ENCODE results near the gene KLHL7.

Gene KLHL7

GRCh38 chr7:23093111-23093510 is 12.5 kb upstream of the KLHL7 start:
- TF ChIP-seq POLR2AphosphoS5 (IDR thresholded peaks at IDR 0.05; ENCODE audit: low read depth, low read length) (no peak), TAF1 (IDR thresholded peaks at IDR 0.05; ENCODE audit: borderline replicate concordance, low read depth, low read length) (no peak), POLR2A (IDR thresholded peaks at IDR 0.05; ENCODE audit: low read depth, low read length) (no peak)
- DNase-seq (ENCODE audit: insufficient read length) (no peak), FAIRE-seq (no peak)

- TF ChIP-seq POLR2AphosphoS5 (IDR thresholded peaks at IDR 0.05; ENCODE audit: low read depth, low read length): no peak
- TF ChIP-seq TAF1 (IDR thresholded peaks at IDR 0.05; ENCODE audit: borderline replicate concordance, low read depth, low read length): no peak
- no peak for TF ChIP-seq POLR2A (IDR thresholded peaks at IDR 0.05; ENCODE audit: low read depth, low read length)
- DNase-seq (ENCODE audit: insufficient read length) (no peak), FAIRE-seq (no peak)
Measured at GRCh38 chr7:23093546-23093945, 12.0 kb upstream of the KLHL7 start.

GRCh38 chr7:23096518-23097290 is 8.9 kb upstream of the KLHL7 start:
- no peak for DNase-seq (ENCODE audit: insufficient read length)
- no peak for FAIRE-seq
- TF ChIP-seq TAF1 (IDR thresholded peaks at IDR 0.05; ENCODE audit: borderline replicate concordance, low read depth, low read length): no peak

GRCh38 chr7:23098029-23098428 is 7.6 kb upstream of the KLHL7 start:
- no peak for FAIRE-seq

GRCh38 chr7:23098460-23098859 is 7.1 kb upstream of the KLHL7 start:
- TF ChIP-seq POLR2AphosphoS5 (IDR thresholded peaks at IDR 0.05; ENCODE audit: low read depth, low read length) (no peak), POLR2A (IDR thresholded peaks at IDR 0.05; ENCODE audit: low read depth, low read length) (no peak), TAF1 (IDR thresholded peaks at IDR 0.05; ENCODE audit: borderline replicate concordance, low read depth, low read length) (no peak)
- no peak for FAIRE-seq
- no peak for DNase-seq (ENCODE audit: insufficient read length)

More at GRCh38 chr7:23098029-23098428, 7.6 kb upstream of the KLHL7 start:
- TF ChIP-seq TAF1 (IDR thresholded peaks at IDR 0.05; ENCODE audit: borderline replicate concordance, low read depth, low read length): no peak
- TF ChIP-seq POLR2A (IDR thresholded peaks at IDR 0.05; ENCODE audit: low read depth, low read length): no peak
- no peak for TF ChIP-seq POLR2AphosphoS5 (IDR thresholded peaks at IDR 0.05; ENCODE audit: low read depth, low read length)
- no peak for DNase-seq (ENCODE audit: insufficient read length)

- DNase-seq (ENCODE audit: insufficient read length) (no peak), FAIRE-seq (no peak)
- TF ChIP-seq TAF1 (IDR thresholded peaks at IDR 0.05; ENCODE audit: borderline replicate concordance, low read depth, low read length): no peak
- no peak for TF ChIP-seq POLR2AphosphoS5 (IDR thresholded peaks at IDR 0.05; ENCODE audit: low read depth, low read length)
Measured at GRCh38 chr7:23100697-23101096, 4.9 kb upstream of the KLHL7 start.

- FAIRE-seq (peak; percentile 53), DNase-seq (ENCODE audit: insufficient read length) (no peak)
- TF ChIP-seq TAF1 (IDR thresholded peaks at IDR 0.05; ENCODE audit: borderline replicate concordance, low read depth, low read length) (no peak), POLR2A (IDR thresholded peaks at IDR 0.05; ENCODE audit: low read depth, low read length) (no peak), POLR2AphosphoS5 (IDR thresholded peaks at IDR 0.05; ENCODE audit: low read depth, low read length) (no peak; the same call in 1 of the 2 replicates)
Measured at GRCh38 chr7:23105086-23105643, 420 bp upstream of the KLHL7 start.

- DNase-seq (ENCODE audit: insufficient read length): peak; percentile 17
- peak; percentile 78 for FAIRE-seq
- TF ChIP-seq POLR2AphosphoS5 (IDR thresholded peaks at IDR 0.05; ENCODE audit: low read depth, low read length) (no peak), POLR2A (IDR thresholded peaks at IDR 0.05; ENCODE audit: low read depth, low read length) (no peak)
Measured at GRCh38 chr7:23106057-23106822, 655 bp downstream of the KLHL7 start.

GRCh38 chr7:23106823-23107663 is 1.5 kb downstream of the KLHL7 start:
- no peak for DNase-seq (ENCODE audit: insufficient read length)
- TF ChIP-seq POLR2A (IDR thresholded peaks at IDR 0.05; ENCODE audit: low read depth, low read length) (no peak), TAF1 (IDR thresholded peaks at IDR 0.05; ENCODE audit: borderline replicate concordance, low read depth, low read length) (no peak), POLR2AphosphoS5 (IDR thresholded peaks at IDR 0.05; ENCODE audit: low read depth, low read length) (no peak)
- FAIRE-seq: no peak

- FAIRE-seq (no peak), DNase-seq (ENCODE audit: insufficient read length) (no peak)
- TF ChIP-seq TAF1 (IDR thresholded peaks at IDR 0.05; ENCODE audit: borderline replicate concordance, low read depth, low read length) (no peak), POLR2AphosphoS5 (IDR thresholded peaks at IDR 0.05; ENCODE audit: low read depth, low read length) (no peak), POLR2A (IDR thresholded peaks at IDR 0.05; ENCODE audit: low read depth, low read length) (no peak)
Measured at GRCh38 chr7:23107781-23108180, 2.2 kb downstream of the KLHL7 start.

- no peak for FAIRE-seq
- TF ChIP-seq POLR2A (IDR thresholded peaks at IDR 0.05; ENCODE audit: low read depth, low read length) (no peak), POLR2AphosphoS5 (IDR thresholded peaks at IDR 0.05; ENCODE audit: low read depth, low read length) (no peak), TAF1 (IDR thresholded peaks at IDR 0.05; ENCODE audit: borderline replicate concordance, low read depth, low read length) (no peak)
Measured at GRCh38 chr7:23108995-23109394, 3.4 kb downstream of the KLHL7 start.

More at GRCh38 chr7:23108995-23109394, 3.4 kb downstream of the KLHL7 start:
- no peak for DNase-seq (ENCODE audit: insufficient read length)
